Muscle layer of duodenum (tissue), 2 donors: Measurements from ENCODE around the gene RARG.
"Not testable (repeated sequence)": the region's sequence is repeated elsewhere in the genome, so short reads cannot be mapped to it uniquely, and the experiment has no call there.

Experiments used
- H3K27ac ChIP-seq: one replicate; pipeline ENCODE4 v1.7.0; 2013; ENCODE audit warnings: mild to moderate bottlenecking, low read length
- H3K27me3 ChIP-seq: one replicate; pipeline ENCODE4 v1.7.0; 2013; ENCODE audit warnings: low read depth, mild to moderate bottlenecking, control low read depth, low read length
- H3K36me3 ChIP-seq, 2 donors: one replicate each; pipeline ENCODE4 v1.7.0; 2013; ENCODE audit warnings: low read length in 2 of 2, control low read depth in 1 of 2, mild to moderate bottlenecking in 1 of 2; ENCODE audit not compliant: insufficient read depth in 2 of 2, control insufficient read depth in 1 of 2
- H3K4me1 ChIP-seq, 2 donors: one replicate each; pipeline ENCODE4 v1.7.0; 2013; ENCODE audit warnings: low read length in 2 of 2, mild to moderate bottlenecking in 2 of 2, control low read depth in 1 of 2, moderate library complexity in 1 of 2; ENCODE audit not compliant: insufficient read depth in 2 of 2, control insufficient read depth in 1 of 2
- H3K4me3 ChIP-seq, 2 donors: one replicate each; pipeline ENCODE4 v1.7.0; 2013; ENCODE audit warnings: low read length in 2 of 2, low read depth in 1 of 2, mild to moderate bottlenecking in 1 of 2
- H3K9me3 ChIP-seq, 2 donors: one replicate each; pipeline ENCODE4 v1.7.0; 2013; ENCODE audit warnings: low read length in 2 of 2, control low read depth in 1 of 2, mild to moderate bottlenecking in 1 of 2; ENCODE audit not compliant: control insufficient read depth in 1 of 2
- donor health status: healthy.

The RARG gene

GRCh38 chr12:53172352-53172751 is 59.7 kb downstream of the RARG start:
- Histone ChIP-seq H3K4me3 (no peak overlapping the region), H3K36me3 (peaks cover 9 to 24% of the 10 kb centered on the region in 2 donors), H3K9me3 (no peaks in the 10 kb centered on the region), H3K27ac (no peak overlapping the region), H3K4me1 (no peaks in the 10 kb centered on the region), H3K27me3 (no peaks in the 10 kb centered on the region)

DNA sequence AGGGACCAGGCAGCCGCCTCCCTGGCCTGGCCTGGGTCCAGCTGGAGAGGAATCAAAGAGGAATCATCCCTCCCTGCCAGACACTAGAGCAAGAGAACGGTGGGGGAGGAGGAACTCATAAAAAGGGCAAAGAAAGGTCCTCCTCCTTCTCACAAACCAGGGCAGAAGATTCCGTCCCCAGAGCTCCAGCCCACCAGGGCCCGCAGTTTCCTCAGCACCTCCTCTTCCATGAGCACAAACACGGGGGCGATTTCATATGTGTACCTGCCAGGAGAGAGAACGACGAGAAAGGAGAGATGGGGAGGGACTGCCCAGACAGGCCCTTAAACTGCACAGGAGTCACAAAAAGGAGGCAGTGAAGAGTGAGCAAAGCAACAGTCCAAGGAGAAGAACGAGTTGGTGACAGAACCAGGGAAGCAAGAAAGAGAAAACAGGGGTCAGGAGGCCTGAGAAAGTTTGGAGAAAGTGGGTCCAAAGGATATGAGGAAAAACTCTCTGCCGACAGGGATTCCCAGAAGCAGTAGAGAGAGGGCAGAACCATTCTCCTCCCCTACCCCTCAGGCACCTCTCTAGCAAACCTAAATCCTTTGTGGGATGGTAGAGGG is 60.2 kb downstream of the RARG start:
- Histone ChIP-seq H3K36me3 (peaks cover 10 to 29% of the 10 kb centered on the region in 2 donors), H3K4me3 (no peak overlapping the region), H3K27ac (no peak overlapping the region), H3K27me3 (no peaks in the 10 kb centered on the region), H3K9me3 (no peaks in the 10 kb centered on the region), H3K4me1 (no peaks in the 10 kb centered on the region)

DNA sequence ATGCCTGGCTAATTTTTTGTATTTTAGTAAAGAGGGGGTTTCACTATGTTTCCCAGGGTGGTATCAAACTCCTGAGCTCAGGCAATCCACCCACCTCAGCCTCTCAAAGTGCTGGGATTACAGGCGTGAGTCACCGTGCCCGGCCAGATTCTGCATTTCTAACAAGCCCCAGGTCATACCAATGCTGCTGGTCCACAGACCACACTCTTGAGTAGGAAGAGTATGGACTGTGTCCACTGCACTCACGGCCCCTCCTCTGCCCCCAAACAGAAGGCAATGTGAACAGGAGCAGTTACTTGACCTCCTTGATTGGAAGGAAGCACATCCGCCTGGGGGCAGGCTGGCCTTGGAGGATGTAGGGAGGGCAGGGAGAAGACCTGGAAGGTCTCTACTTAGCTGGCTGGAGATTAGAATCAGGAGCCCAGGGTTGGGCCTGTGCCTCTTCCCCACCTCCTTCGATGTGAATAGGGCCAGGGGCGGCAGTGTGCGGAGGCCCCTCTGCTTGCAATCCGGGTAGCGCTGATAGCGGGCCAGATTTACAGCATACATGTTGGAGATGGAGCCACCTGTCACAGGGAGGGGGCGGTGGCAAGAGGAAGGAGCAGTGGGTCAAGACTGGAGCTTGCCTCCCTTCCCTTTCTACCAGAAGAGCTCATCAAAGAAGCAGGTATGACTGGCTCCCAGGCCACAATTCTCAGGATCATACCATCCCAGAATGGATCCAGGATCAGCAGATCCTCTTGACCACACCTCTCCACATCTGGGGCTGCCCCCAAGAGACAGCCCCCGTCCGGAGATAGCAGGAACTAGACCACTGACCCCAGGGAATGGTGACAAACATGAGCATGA is 60.9 kb downstream of the RARG start:
- H3K27ac ChIP-seq = no peak overlapping the region
- no peak overlapping the region for H3K4me3 ChIP-seq
- H3K9me3 ChIP-seq = no peaks in the 10 kb centered on the region
- H3K4me1 ChIP-seq = no peaks in the 10 kb centered on the region
- no peaks in the 10 kb centered on the region for H3K27me3 ChIP-seq
- H3K36me3 ChIP-seq = peaks cover 10 to 34% of the 10 kb centered on the region in 2 donors

DNA sequence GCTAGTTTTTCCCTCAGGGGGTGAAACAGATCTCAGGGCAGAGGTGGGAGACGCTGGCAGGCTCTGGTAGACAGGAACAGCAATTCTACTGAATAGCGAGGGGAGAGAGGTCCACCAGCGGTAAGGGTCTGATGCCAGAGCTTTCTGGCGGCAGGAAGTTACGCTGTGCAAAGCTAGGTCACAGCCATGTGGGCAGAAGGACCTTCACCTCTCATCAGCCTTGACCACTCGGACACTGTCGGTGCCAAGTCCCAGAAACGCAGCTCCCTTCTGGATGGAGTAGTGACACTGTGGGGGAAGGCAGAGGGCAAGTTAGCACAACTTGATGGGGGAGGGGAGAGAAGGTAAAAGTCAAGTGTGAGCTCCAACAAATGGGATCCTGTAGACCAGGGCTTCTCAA is 61.8 kb downstream of the RARG start:
- peaks cover 10 to 34% of the 10 kb centered on the region in 2 donors for H3K36me3 ChIP-seq
- no peak overlapping the region for H3K4me3 ChIP-seq
- H3K4me1 ChIP-seq = no peaks in the 10 kb centered on the region
- H3K9me3 ChIP-seq = no peaks in the 10 kb centered on the region
- no peak overlapping the region for H3K27ac ChIP-seq
- H3K27me3 ChIP-seq = no peaks in the 10 kb centered on the region

- peaks cover 10 to 34% of the 10 kb centered on the region in 2 donors for H3K36me3 ChIP-seq
- no peak overlapping the region for H3K4me3 ChIP-seq
- H3K4me1 ChIP-seq = no peaks in the 10 kb centered on the region
- H3K27me3 ChIP-seq = no peaks in the 10 kb centered on the region
- H3K27ac ChIP-seq = no peak overlapping the region
- H3K9me3 ChIP-seq = no peaks in the 10 kb centered on the region
These were observed 62.4 kb downstream of the RARG start for GRCh38 chr12:53169644-53170043.

GRCh38 chr12:53166837-53167236 is 65.2 kb downstream of the RARG start:
- no peaks in the 10 kb centered on the region for H3K9me3 ChIP-seq
- H3K27me3 ChIP-seq = no peaks in the 10 kb centered on the region
- no peaks in the 10 kb centered on the region for H3K4me1 ChIP-seq
- H3K4me3 ChIP-seq = no peak overlapping the region
- H3K36me3 ChIP-seq = peaks cover 10 to 25% of the 10 kb centered on the region in 2 donors
- no peak overlapping the region for H3K27ac ChIP-seq

GRCh38 chr12:53163008-53163407 is 69.0 kb downstream of the RARG start:
- not testable (repeated sequence) for H3K27me3 ChIP-seq, H3K9me3 ChIP-seq, H3K4me3 ChIP-seq, H3K27ac ChIP-seq, H3K4me1 ChIP-seq
- H3K36me3 ChIP-seq = peaks cover 3 to 19% of the 10 kb centered on the region in 2 donors

DNA sequence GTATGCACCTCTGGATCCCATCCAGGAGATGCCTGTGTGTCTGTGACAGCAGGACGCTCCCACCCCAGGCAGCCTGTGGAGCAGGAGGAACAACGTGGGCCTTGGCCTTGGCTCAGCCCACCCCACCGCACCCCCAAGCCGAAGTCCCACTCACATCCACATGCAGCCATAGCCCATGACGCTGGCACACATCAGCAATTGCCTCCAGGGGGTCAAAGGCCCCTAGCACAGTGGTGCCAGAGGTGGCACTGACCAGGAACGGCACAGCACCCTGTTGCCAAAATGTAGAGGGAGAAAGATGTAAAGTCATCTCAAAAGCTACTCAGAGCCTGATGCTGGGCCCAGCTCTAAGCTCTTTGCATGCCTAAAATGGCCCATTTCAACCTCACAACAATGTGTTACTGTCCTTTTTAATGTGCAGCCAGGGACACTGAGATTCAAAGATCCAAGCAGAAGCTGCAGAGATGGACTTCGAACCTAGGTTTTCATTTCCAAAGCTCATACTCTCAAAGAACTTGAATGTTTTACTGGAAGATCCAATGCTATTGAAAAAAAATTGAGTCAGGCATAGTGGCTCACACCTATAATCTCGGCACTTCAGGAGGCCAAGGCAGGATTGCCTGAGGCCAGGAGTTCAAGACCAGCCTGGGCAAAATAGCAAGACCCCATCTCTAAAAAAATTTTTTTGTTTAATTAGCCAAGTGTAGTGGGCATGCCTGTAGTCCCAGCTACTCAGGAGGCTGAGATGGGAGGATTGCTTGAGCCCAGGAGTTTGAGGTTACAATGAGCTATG is 70.7 kb downstream of the RARG start:
- no peaks in the 10 kb centered on the region for H3K4me1 ChIP-seq
- no peak overlapping the region for H3K27ac ChIP-seq
- peaks cover 0 to 8% of the 10 kb centered on the region in 2 donors for H3K36me3 ChIP-seq
- no peaks in the 10 kb centered on the region for H3K27me3 ChIP-seq
- no peak overlapping the region for H3K4me3 ChIP-seq
- H3K9me3 ChIP-seq = no peaks in the 10 kb centered on the region

- H3K4me3 ChIP-seq = no peak overlapping the region
- no peak overlapping the region for H3K27ac ChIP-seq
- H3K27me3 ChIP-seq = no peaks in the 10 kb centered on the region
- peaks cover 0 to 8% of the 10 kb centered on the region in 2 donors for H3K36me3 ChIP-seq
- no peaks in the 10 kb centered on the region for H3K9me3 ChIP-seq
- no peaks in the 10 kb centered on the region for H3K4me1 ChIP-seq
These were observed 71.3 kb downstream of the RARG start for GRCh38 chr12:53160673-53161072.
